ENCODE measurements around the gene GLIPR2.
"Not testable (repeated sequence)": the region's sequence is repeated elsewhere in the genome, so short reads cannot be mapped to it uniquely, and the experiment has no call there.

GLIPR2 gene

GRCh38 chr9:36144309-36145232 lies 8.0 kb downstream of the GLIPR2 start:
- DNase-seq (ENCODE audit: low read depth in 2 of 2), result no peak

GRCh38 chr9:36145970-36146369 lies 9.4 kb downstream of the GLIPR2 start:
- no peak for DNase-seq (ENCODE audit: low read depth in 2 of 2)

GRCh38 chr9:36146651-36147050 lies 10.1 kb downstream of the GLIPR2 start:
- no peak for DNase-seq (ENCODE audit: low read depth in 2 of 2)

GRCh38 chr9:36147441-36148175 lies 11.1 kb downstream of the GLIPR2 start:
- DNase-seq (ENCODE audit: low read depth in 2 of 2), result no peak

GRCh38 chr9:36148311-36149051 lies 11.9 kb downstream of the GLIPR2 start:
- DNase-seq (ENCODE audit: low read depth in 2 of 2), result peak; percentile 56 to 59

GRCh38 chr9:36149197-36149596 lies 12.7 kb downstream of the GLIPR2 start:
- no peak for DNase-seq (ENCODE audit: low read depth in 2 of 2)

- no peak for DNase-seq (ENCODE audit: low read depth in 2 of 2)
These were observed 14.2 kb downstream of the GLIPR2 start for GRCh38 chr9:36150574-36151315.

GRCh38 chr9:36151316-36152210 lies 15.0 kb downstream of the GLIPR2 start:
- DNase-seq (ENCODE audit: low read depth in 2 of 2), result peak; percentile 76 to 78

GRCh38 chr9:36152741-36153438 lies 16.4 kb downstream of the GLIPR2 start:
- no peak for DNase-seq (ENCODE audit: low read depth in 2 of 2)

GRCh38 chr9:36153746-36154145 lies 17.2 kb downstream of the GLIPR2 start:
- DNase-seq (ENCODE audit: low read depth in 2 of 2), result no peak

- DNase-seq (ENCODE audit: low read depth in 2 of 2), result no peak
These were observed 17.9 kb downstream of the GLIPR2 start for GRCh38 chr9:36154331-36154952.

GRCh38 chr9:36156116-36156515 lies 19.6 kb downstream of the GLIPR2 start:
- DNase-seq (ENCODE audit: low read depth in 2 of 2), result no peak

- no peak for DNase-seq (ENCODE audit: low read depth in 2 of 2)
These were observed 21.6 kb downstream of the GLIPR2 start for GRCh38 chr9:36158122-36158521.

- no peak for DNase-seq (ENCODE audit: low read depth in 2 of 2)
These were observed 22.4 kb downstream of the GLIPR2 start for GRCh38 chr9:36158917-36159316.

- not testable (repeated sequence) for DNase-seq (ENCODE audit: low read depth in 2 of 2)
These were observed 23.0 kb downstream of the GLIPR2 start for GRCh38 chr9:36159509-36159908.

GRCh38 chr9:36160126-36160525 lies 23.6 kb downstream of the GLIPR2 start:
- DNase-seq (ENCODE audit: low read depth in 2 of 2), result not testable (repeated sequence)

GRCh38 chr9:36161187-36161586 lies 24.7 kb downstream of the GLIPR2 start:
- no peak for DNase-seq (ENCODE audit: low read depth in 2 of 2)

GRCh38 chr9:36162211-36162738 lies 25.7 kb downstream of the GLIPR2 start:
- no peak for DNase-seq (ENCODE audit: low read depth in 2 of 2)

All from stimulated activated CD4-positive, alpha-beta T cell treated with anti-CD3 and anti-CD28 coated beads, Interleukin-15, amount 100 ng/mL, for 48 hours (primary cell).